ENCODE results near the gene INPP1.
A peak's percentile ranks its signal among the peaks of the same experiment; 100 is the strongest.
"Not testable (repeated sequence)": the region's sequence is repeated elsewhere in the genome, so short reads cannot be mapped to it uniquely, and the experiment has no call there.

Gene INPP1

DNA sequence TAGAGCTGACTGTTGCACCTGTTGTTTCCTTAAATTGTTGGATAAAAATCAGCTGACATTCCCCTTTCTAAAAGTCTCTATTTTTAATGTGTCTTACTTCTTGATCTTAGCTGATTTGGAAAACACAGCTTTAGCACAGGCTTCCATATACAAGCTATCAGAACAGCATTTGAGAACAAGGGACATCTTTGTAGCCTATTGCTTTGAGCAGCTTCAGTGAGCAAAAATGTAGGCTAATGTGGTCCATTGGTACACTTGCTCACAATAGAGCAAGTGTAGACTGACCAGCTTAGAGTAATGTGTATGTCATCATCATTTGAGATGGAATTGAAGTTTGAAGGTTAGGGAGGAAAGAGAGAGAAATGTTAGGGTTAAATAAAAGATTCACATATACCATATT lies 7.0 kb downstream of the INPP1 start:
- H3K36me3 ChIP-seq (ENCODE audit: control insufficient read depth in 2 of 2, insufficient read depth in 2 of 2, low read length in 2 of 2): peaks cover 0 to 2% of the 10 kb centered on the region in 2 donors
- H3K9ac ChIP-seq (ENCODE audit: low read length in 2 of 2): no peak overlapping the region
- H3K4me1 ChIP-seq (ENCODE audit: control insufficient read depth, insufficient read depth, low read length): no peaks in the 10 kb centered on the region
- no peak overlapping the region for H3K4me3 ChIP-seq (ENCODE audit: low read length in 2 of 2)
- no peak overlapping the region for H3K27ac ChIP-seq (ENCODE audit: low read length)
- no peaks in the 10 kb centered on the region for H3K27me3 ChIP-seq (ENCODE audit: control insufficient read depth in 1 of 2, insufficient read depth in 2 of 2, low read length in 2 of 2)
- H3K9me3 ChIP-seq (ENCODE audit: control insufficient read depth in 2 of 2, low read length in 2 of 2): no peaks in the 10 kb centered on the region

DNA sequence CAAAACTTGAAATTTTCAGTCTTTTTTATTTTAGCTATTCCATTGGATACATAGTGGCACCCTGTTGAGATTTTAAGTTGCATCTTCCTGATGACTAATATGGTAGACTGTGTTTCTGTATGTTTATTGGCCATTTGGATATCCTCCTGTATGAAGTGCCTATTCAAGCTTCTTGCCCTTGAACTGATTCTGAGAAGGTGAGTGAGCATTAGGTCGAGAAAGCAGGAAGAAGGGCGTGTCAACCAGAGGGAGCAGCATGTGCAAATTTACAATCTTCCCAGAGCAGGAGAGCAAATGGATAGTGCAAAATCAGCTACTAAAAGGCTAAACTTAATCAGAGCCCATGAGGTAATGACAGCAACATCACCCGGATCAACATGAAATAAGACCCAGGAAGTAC lies 8.6 kb downstream of the INPP1 start:
- Histone ChIP-seq H3K27ac (ENCODE audit: low read length) (no peak overlapping the region), H3K4me1 (ENCODE audit: control insufficient read depth, insufficient read depth, low read length) (peaks cover 5% of the 10 kb centered on the region)

DNA sequence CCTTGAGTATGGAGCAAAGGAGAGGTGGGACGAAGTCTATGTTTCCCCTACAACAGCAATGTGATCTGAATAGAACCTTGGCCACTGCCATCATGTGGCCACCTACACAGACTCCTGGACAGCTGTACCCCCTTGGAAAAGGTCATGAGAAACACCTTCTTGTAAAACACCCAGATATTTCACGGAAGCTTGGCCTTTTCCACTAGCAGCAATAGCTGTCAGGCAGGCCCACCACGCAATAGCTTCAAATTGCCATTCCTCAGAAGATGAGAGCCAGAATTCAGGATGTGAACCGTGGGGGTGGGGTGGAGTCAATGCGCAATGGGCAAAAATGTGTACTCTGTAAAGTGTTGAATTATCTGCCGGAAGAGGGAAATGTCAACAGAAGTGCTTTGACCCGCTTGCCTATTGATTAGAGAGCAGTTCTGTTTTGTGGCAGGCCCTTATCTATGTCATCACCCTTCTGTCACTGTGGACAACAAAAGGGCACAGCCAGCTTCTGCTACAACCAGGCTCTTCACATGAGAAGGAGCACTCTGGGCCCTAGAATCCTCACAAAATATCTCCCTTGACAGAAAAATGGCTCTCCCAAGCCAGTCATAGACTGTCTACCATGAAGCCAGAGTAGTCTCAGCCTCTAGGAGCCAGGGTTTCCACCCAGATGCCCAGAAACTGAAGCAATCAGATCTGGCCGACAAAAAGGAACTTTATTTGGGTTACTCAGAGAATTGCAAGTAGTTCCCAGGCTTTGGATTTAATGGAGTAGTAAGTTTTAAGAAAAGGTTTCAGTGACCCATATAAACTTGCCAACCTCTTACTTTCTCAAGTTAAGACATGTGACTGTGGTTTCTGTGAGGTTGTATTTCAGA lies 9.5 kb downstream of the INPP1 start:
- no peak overlapping the region for H3K9ac ChIP-seq (ENCODE audit: low read length in 2 of 2)
- H3K4me3 ChIP-seq (ENCODE audit: low read length in 2 of 2): no peak overlapping the region
- peaks cover 7% of the 10 kb centered on the region for H3K4me1 ChIP-seq (ENCODE audit: control insufficient read depth, insufficient read depth, low read length)
- no peak overlapping the region for H3K27ac ChIP-seq (ENCODE audit: low read length)
- H3K9me3 ChIP-seq (ENCODE audit: control insufficient read depth in 2 of 2, low read length in 2 of 2): no peaks in the 10 kb centered on the region
- H3K27me3 ChIP-seq (ENCODE audit: control insufficient read depth in 1 of 2, insufficient read depth in 2 of 2, low read length in 2 of 2): no peaks in the 10 kb centered on the region
- peaks cover 0 to 2% of the 10 kb centered on the region in 2 donors for H3K36me3 ChIP-seq (ENCODE audit: control insufficient read depth in 2 of 2, insufficient read depth in 2 of 2, low read length in 2 of 2)

More for the DNA sequence above, 8.6 kb downstream of the INPP1 start:
- H3K9me3 ChIP-seq (ENCODE audit: control insufficient read depth in 2 of 2, low read length in 2 of 2): no peaks in the 10 kb centered on the region
- no peaks in the 10 kb centered on the region for H3K27me3 ChIP-seq (ENCODE audit: control insufficient read depth in 1 of 2, insufficient read depth in 2 of 2, low read length in 2 of 2)
- no peak overlapping the region for H3K4me3 ChIP-seq (ENCODE audit: low read length in 2 of 2)
- peaks cover 0 to 2% of the 10 kb centered on the region in 2 donors for H3K36me3 ChIP-seq (ENCODE audit: control insufficient read depth in 2 of 2, insufficient read depth in 2 of 2, low read length in 2 of 2)
- H3K9ac ChIP-seq (ENCODE audit: low read length in 2 of 2): no peak overlapping the region

DNA sequence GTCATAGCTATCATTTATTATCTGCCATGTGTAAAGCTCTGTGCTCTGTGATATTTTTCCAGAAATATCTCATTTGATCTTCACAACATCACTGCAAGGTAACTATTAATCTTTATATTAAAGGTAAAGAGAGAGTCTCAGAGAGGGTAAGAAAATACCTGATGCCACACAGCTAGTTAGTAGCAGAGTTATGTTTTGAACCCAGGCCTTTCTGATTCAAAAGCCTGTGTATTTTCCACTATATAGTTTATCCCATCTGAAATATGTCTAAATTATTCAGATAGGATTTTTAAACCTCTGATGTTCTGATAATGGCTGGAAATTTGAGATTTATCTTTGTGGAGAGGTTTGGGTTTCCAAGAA lies 10.1 kb downstream of the INPP1 start:
- Histone ChIP-seq H3K27me3 (ENCODE audit: control insufficient read depth in 1 of 2, insufficient read depth in 2 of 2, low read length in 2 of 2) (no peaks in the 10 kb centered on the region), H3K9me3 (ENCODE audit: control insufficient read depth in 2 of 2, low read length in 2 of 2) (no peaks in the 10 kb centered on the region), H3K4me3 (ENCODE audit: low read length in 2 of 2) (no peak overlapping the region), H3K9ac (ENCODE audit: low read length in 2 of 2) (no peak overlapping the region), H3K27ac (ENCODE audit: low read length) (no peak overlapping the region), H3K4me1 (ENCODE audit: control insufficient read depth, insufficient read depth, low read length) (peaks cover 7% of the 10 kb centered on the region), H3K36me3 (ENCODE audit: control insufficient read depth in 2 of 2, insufficient read depth in 2 of 2, low read length in 2 of 2) (peaks cover 0 to 2% of the 10 kb centered on the region in 2 donors)

DNA sequence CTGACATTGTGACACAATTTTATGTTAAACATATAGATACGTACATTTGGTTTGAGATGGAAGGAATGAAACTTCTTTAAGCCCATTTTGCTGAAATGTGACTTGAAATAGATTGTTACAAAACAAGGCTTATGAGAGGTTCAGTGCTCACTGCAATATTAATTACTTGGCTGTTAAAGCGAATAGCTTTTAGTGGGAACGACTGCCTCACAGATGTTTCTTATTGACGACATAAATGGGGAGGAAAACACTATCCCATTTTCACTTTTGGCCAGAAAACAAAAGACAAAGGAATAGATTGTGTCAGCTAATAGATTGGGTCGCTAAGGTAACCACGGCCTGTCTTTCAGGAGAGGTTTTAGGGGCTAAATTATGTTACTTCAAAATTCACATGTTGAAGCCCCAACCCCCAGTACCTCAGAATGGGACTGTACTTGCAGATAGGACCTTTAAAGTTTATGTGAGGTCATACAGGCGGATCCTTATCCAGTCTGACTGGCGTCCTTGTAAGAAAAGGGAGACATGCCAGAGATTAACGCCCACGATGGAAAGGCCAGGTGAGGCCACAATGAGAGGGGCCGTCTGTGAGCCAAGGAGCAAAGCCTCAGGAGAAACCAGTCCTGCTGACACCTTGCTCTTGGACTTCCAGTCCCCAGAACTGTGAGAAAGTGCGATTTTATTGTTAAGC lies 10.8 kb downstream of the INPP1 start:
- no peak overlapping the region for H3K4me3 ChIP-seq (ENCODE audit: low read length in 2 of 2)
- no peaks in the 10 kb centered on the region for H3K9me3 ChIP-seq (ENCODE audit: control insufficient read depth in 2 of 2, low read length in 2 of 2)
- peak overlapping the region; percentile 13 for H3K27ac ChIP-seq (ENCODE audit: low read length)
- H3K27me3 ChIP-seq (ENCODE audit: control insufficient read depth in 1 of 2, insufficient read depth in 2 of 2, low read length in 2 of 2): no peaks in the 10 kb centered on the region
- H3K4me1 ChIP-seq (ENCODE audit: control insufficient read depth, insufficient read depth, low read length): peaks cover 13% of the 10 kb centered on the region
- peaks cover 0 to 2% of the 10 kb centered on the region in 2 donors for H3K36me3 ChIP-seq (ENCODE audit: control insufficient read depth in 2 of 2, insufficient read depth in 2 of 2, low read length in 2 of 2)
- H3K9ac ChIP-seq (ENCODE audit: low read length in 2 of 2): no peak overlapping the region

DNA sequence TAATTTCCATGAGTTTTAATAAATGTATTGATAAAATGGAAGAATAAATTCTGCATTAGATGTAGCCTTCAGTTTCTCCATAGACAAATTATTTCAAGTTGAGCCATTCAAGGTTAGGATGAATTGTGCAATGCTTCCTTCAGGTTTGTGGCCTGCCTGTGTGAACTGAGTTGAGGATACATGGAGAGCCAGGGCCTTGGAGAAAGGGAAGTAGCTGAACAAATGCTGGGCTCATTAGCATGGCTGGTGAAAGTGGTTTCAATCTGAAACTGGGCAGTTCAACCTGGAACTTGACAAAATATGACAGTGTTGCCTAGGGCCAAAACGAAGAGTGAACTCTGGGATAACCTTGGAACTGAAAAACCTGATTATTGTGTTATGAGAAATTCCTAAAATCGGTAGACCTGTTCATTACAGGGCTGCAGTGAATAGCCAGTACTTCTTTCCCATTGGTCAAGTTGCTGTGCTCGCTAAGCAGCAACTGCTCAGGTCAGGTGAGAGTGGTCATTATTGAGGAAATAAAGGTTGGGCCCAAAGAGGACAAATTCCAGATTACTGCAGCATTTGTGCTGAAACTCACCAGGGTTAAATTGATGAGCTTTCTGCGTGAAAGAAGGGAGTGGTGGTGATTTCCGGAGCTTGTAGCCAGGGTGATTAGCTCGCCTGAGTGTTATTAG lies 12.7 kb downstream of the INPP1 start:
- no peaks in the 10 kb centered on the region for H3K27me3 ChIP-seq (ENCODE audit: control insufficient read depth in 1 of 2, insufficient read depth in 2 of 2, low read length in 2 of 2)
- peak overlapping the region in 1 of 2 donors; percentile 17 for H3K4me3 ChIP-seq (ENCODE audit: low read length in 2 of 2)
- H3K27ac ChIP-seq (ENCODE audit: low read length): no peak overlapping the region
- peaks cover 0 to 2% of the 10 kb centered on the region in 2 donors for H3K36me3 ChIP-seq (ENCODE audit: control insufficient read depth in 2 of 2, insufficient read depth in 2 of 2, low read length in 2 of 2)
- H3K4me1 ChIP-seq (ENCODE audit: control insufficient read depth, insufficient read depth, low read length): peaks cover 17% of the 10 kb centered on the region
- no peak overlapping the region for H3K9ac ChIP-seq (ENCODE audit: low read length in 2 of 2)
- no peaks in the 10 kb centered on the region for H3K9me3 ChIP-seq (ENCODE audit: control insufficient read depth in 2 of 2, low read length in 2 of 2)

DNA sequence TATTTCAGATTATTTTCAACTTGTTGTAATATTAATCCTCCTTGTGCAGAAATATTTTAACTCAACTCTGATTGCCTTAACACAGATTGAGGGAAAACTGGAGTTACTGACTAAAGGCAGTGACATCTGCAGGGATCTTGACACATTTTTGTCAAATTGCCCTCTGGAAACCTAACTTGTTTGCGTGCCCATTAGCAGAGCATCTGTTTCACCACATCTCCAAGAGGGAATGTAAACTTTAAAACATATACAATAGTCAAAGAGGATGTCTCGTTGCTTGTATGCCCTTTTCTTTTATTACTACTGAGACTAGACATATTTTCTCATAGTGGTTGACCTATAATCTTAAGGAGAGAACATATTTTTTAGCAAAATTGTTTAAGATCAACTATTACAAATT lies 14.2 kb downstream of the INPP1 start:
- Histone ChIP-seq H3K36me3 (ENCODE audit: control insufficient read depth in 2 of 2, insufficient read depth in 2 of 2, low read length in 2 of 2) (peaks cover 0 to 1% of the 10 kb centered on the region in 2 donors), H3K4me3 (ENCODE audit: low read length in 2 of 2) (no peak overlapping the region), H3K9me3 (ENCODE audit: control insufficient read depth in 2 of 2, low read length in 2 of 2) (no peaks in the 10 kb centered on the region), H3K27ac (ENCODE audit: low read length) (no peak overlapping the region), H3K4me1 (ENCODE audit: control insufficient read depth, insufficient read depth, low read length) (peaks cover 17% of the 10 kb centered on the region), H3K27me3 (ENCODE audit: control insufficient read depth in 1 of 2, insufficient read depth in 2 of 2, low read length in 2 of 2) (no peaks in the 10 kb centered on the region), H3K9ac (ENCODE audit: low read length in 2 of 2) (no peak overlapping the region)

DNA sequence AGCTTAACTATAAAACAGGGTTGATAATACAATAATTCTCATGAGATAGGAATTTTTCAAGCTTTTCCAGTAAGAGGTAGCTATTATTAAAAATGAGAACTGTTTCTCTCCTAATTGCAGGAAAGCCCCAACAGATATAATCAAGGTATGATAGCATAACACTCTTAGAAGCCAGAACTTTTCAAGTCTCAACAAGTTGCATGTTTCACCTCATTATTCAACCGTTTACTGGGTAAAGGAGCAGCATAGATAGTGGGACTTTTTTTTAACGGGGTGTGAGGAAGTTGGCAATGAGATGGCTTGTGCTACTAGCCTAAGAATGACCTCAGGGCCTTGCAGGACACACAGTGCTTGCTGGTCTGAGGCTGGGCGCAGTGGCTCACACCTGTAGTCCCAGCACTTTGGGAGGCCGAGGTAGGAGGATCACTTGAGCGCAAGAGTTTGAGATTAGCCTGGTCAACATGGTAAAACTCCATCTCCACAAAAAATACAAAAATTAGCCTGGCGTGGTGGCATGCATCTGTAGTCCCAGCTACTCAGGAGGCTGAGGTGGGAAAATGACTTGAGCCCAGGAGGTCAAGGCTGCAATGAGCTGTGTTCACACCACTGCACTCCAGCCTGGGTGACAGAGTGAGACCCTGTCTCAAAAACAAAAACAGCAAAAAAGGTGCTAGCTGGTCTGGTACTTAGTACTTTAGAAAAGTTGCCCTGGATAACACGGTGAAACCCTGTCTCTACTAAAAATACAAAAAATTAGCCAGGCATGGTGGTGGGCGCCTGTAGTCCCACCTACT lies 15.5 kb downstream of the INPP1 start:
- H3K4me1 ChIP-seq (ENCODE audit: control insufficient read depth, insufficient read depth, low read length): peaks cover 17% of the 10 kb centered on the region
- peak overlapping the region; percentile 2 for H3K27ac ChIP-seq (ENCODE audit: low read length)
- H3K9me3 ChIP-seq (ENCODE audit: control insufficient read depth in 2 of 2, low read length in 2 of 2); H3K4me3 ChIP-seq (ENCODE audit: low read length in 2 of 2); H3K9ac ChIP-seq (ENCODE audit: low read length in 2 of 2); H3K36me3 ChIP-seq (ENCODE audit: control insufficient read depth in 2 of 2, insufficient read depth in 2 of 2, low read length in 2 of 2); H3K27me3 ChIP-seq (ENCODE audit: control insufficient read depth in 1 of 2, insufficient read depth in 2 of 2, low read length in 2 of 2): not testable (repeated sequence)

DNA sequence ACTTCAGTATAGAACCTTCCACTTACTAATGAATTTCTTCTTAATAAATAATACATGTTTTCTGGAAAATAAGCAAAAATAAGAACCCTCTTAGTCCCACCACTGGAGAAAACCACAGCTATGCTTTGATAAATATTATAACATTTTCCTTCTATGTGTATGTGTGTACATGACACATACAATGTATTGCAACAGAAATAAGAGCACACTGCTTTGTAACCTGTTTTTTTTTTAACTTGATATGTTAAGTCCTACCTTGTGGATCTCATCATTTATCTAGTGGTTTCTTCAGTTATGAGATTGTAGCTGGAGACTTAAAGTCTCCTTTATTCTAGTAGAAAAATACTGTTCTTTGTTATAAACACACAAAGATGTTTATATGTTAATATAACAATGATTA lies 17.2 kb downstream of the INPP1 start:
- Histone ChIP-seq H3K27ac (ENCODE audit: low read length) (no peak overlapping the region), H3K36me3 (ENCODE audit: control insufficient read depth in 2 of 2, insufficient read depth in 2 of 2, low read length in 2 of 2) (peaks cover 0 to 15% of the 10 kb centered on the region in 2 donors), H3K4me1 (ENCODE audit: control insufficient read depth, insufficient read depth, low read length) (peaks cover 17% of the 10 kb centered on the region), H3K27me3 (ENCODE audit: control insufficient read depth in 1 of 2, insufficient read depth in 2 of 2, low read length in 2 of 2) (no peaks in the 10 kb centered on the region), H3K4me3 (ENCODE audit: low read length in 2 of 2) (peak overlapping the region; percentile 56 to 75), H3K9ac (ENCODE audit: low read length in 2 of 2) (no peak overlapping the region), H3K9me3 (ENCODE audit: control insufficient read depth in 2 of 2, low read length in 2 of 2) (no peaks in the 10 kb centered on the region)

DNA sequence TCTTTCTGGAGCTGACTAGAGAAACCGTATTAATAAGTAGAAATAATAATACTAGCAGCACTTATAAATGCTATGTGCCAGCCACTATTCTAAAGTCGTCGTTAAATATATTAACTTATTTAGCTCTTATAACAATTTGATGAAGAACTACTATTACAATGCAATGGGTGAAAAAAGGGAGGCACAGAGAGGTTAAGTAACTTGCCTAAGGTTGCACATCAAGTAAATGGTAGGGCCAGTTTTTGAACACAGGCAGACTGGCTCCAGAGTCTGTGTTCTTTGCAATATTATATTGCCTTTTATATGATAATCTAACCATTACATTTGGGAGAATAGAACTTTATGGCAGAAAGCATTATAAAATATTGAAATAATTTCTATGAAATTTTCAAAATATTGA lies 17.6 kb downstream of the INPP1 start:
- Histone ChIP-seq H3K27ac (ENCODE audit: low read length) (no peak overlapping the region), H3K4me3 (ENCODE audit: low read length in 2 of 2) (no peak overlapping the region), H3K9me3 (ENCODE audit: control insufficient read depth in 2 of 2, low read length in 2 of 2) (no peaks in the 10 kb centered on the region), H3K36me3 (ENCODE audit: control insufficient read depth in 2 of 2, insufficient read depth in 2 of 2, low read length in 2 of 2) (peaks cover 0 to 15% of the 10 kb centered on the region in 2 donors), H3K4me1 (ENCODE audit: control insufficient read depth, insufficient read depth, low read length) (peaks cover 17% of the 10 kb centered on the region), H3K9ac (ENCODE audit: low read length in 2 of 2) (no peak overlapping the region), H3K27me3 (ENCODE audit: control insufficient read depth in 1 of 2, insufficient read depth in 2 of 2, low read length in 2 of 2) (no peaks in the 10 kb centered on the region)

Measured in stomach smooth muscle (tissue), 2 donors.